HL-60 (cell line): ENCODE data around the gene ABI3BP.

Experiments used
- GABPA ChIP-seq: IDR thresholded peaks from 2 replicates; pipeline ENCODE4 v1.6.1; 2012; ENCODE audit warnings: low read depth
- POLR2AphosphoS5 ChIP-seq: IDR thresholded peaks from 2 replicates; pipeline ENCODE4 v1.6.1; 2012; ENCODE audit warnings: low read depth
- TF ChIP-seq, protein P1 (sequence below): IDR thresholded peaks from one replicate; pipeline ENCODE4 v1.5.1; 2011; ENCODE audit warnings: low read length, control low read depth, inconsistent platforms; ENCODE audit not compliant: insufficient read depth

DNA sequence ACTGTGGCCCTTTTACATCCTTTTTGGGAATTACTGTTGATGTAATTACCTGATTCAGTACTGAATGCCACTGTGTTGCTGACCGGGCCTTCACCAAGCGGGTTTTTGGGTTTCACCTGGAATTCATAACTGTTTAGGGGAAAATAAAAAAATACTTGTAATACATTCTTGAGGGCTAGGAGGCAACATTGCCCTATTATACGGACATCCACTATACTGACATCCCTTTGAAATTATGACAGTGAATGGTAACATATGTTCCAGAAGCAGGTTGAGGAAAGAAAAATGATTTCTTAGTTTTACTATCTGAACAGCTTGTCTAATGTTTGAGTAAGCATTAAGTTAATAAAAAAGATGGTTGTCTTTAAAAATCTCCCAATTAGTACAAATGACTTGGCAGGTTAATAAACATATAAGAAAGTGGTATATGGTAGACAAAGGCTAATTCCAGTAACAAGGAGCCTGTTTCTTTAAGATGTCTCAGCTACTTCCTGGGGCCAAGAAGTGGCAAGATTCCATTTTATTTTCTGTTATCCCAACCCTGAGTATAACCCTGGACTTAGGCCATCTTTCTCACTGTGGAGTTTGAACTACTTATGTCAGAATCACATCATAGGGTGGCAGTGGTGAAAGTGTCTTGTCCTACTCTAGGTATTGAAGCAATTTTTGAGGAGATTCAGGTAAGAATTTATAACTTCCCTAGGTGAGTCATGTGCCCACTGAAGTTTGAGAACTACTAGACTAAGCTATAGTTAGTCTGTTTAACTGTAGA lies 238.5 kb downstream of the ABI3BP start:
- TF ChIP-seq, protein P1, sequence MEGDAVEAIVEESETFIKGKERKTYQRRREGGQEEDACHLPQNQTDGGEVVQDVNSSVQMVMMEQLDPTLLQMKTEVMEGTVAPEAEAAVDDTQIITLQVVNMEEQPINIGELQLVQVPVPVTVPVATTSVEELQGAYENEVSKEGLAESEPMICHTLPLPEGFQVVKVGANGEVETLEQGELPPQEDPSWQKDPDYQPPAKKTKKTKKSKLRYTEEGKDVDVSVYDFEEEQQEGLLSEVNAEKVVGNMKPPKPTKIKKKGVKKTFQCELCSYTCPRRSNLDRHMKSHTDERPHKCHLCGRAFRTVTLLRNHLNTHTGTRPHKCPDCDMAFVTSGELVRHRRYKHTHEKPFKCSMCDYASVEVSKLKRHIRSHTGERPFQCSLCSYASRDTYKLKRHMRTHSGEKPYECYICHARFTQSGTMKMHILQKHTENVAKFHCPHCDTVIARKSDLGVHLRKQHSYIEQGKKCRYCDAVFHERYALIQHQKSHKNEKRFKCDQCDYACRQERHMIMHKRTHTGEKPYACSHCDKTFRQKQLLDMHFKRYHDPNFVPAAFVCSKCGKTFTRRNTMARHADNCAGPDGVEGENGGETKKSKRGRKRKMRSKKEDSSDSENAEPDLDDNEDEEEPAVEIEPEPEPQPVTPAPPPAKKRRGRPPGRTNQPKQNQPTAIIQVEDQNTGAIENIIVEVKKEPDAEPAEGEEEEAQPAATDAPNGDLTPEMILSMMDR, result no peak
- no peak for TF ChIP-seq POLR2AphosphoS5
- TF ChIP-seq GABPA, result no peak
